GM21390 (cell line): Measurements from ENCODE around the gene SLC27A2.
"Not testable (repeated sequence)": the region's sequence is repeated elsewhere in the genome, so short reads cannot be mapped to it uniquely, and the experiment has no call there.

Experiments
- ATAC-seq: cut with Tn5 transposase; IDR thresholded peaks from one replicate; pipeline ENCODE4 v1.9.1; 2021; ENCODE audit not compliant: unreplicated experiment

Gene SLC27A2

DNA sequence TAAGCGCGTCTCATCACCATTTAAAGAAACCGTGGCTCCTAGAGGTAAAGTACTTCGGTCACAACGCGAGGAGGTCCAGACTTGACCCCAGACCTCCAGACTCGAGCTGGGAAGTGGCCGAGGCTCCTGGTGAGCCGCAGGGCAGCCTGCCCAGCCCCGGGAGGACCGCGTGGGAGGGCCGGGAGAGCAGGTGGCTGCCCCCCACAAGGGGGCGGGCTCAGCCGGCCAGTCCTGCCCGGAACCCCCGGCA is at the start of gene SLC27A2:
Gene SLC27A2, plus strand, starts transcription at position 228 of the 250 bp plus-strand sequence. CDS start 232 bp downstream, outside the sequence.
- peak; percentile 55 for ATAC-seq

- ATAC-seq = not testable (repeated sequence)
Measured at GRCh38 chr15:50132251-50132984, 49.6 kb upstream of the SLC27A2 start.

DNA sequence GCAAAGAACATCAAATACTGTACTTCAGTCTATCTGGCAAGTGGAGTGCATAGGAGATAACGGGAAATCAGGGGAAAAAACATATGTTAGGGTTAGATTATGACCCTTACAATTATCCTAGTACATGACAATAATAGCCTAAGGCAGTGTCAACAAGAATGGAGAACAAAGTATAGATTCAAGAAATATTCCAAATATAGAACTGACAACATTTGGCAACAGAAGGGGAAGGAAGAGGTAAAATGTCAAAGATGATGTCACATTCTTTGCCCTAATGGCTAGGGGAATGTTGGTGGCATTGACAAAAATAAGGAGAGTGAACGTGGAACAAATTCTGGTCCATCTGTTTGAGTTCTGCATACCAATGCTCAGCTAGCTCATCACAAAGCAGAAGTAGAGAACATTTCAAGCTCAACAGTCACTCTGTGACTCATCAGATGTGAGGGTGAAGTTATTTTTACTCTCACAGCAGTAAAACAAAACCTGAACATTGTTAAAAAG is 47.4 kb upstream of the SLC27A2 start:
- ATAC-seq = peak; percentile 84

GRCh38 chr15:50135031-50135551 is 46.9 kb upstream of the SLC27A2 start:
- peak; percentile 64 for ATAC-seq

DNA sequence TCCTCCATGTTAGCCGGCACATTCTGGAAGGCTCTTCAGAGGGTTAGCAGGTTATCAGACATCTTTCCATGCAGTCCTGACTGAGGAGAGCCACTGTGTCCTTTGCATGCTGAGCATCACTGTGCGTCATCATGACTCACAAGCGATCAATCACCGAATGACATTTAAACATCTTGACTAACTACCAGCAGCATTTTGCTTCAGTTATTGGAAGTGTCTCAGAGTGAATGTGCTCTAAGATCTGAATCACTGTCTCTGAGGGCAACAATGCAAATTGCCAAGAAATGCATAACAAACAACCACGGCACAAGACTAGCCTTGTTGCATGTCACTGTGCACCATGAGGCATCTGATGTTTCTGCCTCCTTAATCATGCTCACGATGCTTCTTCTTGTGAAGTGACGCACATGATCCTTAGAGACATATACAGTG is 44.6 kb upstream of the SLC27A2 start:
- no peak for ATAC-seq

DNA sequence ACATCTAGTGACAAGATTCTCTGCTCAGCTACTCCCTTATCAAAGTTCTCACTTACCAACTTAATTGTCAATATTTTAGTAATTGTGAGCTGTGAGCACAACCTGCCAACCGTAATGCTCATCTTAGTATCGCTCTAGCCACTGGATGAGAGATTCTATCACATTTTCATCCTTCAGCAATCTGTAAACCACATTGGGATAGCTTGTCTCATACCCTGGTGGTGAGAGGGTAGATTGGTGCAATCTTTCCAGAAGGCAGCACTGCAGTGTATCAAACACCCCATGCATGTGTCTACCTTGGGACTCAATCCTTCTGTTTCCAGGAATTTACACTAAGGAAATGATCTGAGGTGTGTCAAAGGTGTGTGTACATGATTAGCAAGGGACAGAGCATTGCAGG is 44.1 kb upstream of the SLC27A2 start:
- no peak for ATAC-seq

DNA sequence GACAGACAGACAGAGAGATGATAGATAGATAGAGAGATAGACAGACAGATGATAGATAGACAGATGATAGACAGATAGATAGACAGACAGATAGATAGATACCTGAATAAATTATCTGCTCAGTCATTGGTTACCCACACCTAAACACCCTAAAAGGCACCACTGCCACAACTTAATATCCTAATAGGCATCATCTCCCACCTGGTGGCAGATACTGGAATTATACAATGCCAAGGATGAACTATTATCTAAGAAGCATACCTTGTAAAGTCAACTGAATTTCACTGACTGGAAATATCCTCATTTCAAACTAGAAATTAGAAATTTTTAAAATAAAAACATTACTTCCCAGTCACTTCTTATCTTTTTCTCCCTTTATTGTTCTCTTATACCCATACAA is 43.6 kb upstream of the SLC27A2 start:
- ATAC-seq = no peak

GRCh38 chr15:50140098-50140497 is 41.9 kb upstream of the SLC27A2 start:
- no peak for ATAC-seq

- ATAC-seq = no peak
Measured at GRCh38 chr15:50140983-50141382, 41.0 kb upstream of the SLC27A2 start.

GRCh38 chr15:50141856-50142255 is 40.1 kb upstream of the SLC27A2 start:
- no peak for ATAC-seq

DNA sequence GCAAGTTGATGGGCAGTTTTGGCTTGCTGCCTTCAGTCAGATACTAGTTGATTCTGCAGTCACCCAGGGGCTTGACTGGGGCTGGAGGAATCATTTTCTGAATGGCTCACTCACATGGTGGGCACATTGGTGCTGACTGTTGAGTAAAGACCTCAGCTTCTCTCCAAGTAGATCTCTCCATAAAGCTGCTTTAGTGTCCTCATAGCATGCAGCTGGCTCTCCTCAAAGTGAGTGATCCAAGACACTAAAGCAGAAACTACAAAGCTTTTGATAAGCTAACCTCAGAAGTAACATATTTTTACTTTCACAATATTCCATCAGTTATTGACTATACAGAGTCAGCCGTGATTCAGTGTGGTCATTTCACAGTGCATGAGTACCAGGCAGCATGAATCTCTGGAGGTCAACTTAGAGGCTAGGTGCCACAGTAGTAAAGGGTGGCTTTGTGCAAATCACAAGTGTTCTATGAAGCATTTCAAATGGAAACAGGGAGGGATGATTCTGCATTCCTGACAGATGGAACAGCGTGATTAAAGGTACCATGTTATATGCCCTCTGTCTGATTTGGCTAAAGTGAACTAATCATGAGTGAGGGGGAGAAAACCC is 38.6 kb upstream of the SLC27A2 start:
- ATAC-seq = no peak

DNA sequence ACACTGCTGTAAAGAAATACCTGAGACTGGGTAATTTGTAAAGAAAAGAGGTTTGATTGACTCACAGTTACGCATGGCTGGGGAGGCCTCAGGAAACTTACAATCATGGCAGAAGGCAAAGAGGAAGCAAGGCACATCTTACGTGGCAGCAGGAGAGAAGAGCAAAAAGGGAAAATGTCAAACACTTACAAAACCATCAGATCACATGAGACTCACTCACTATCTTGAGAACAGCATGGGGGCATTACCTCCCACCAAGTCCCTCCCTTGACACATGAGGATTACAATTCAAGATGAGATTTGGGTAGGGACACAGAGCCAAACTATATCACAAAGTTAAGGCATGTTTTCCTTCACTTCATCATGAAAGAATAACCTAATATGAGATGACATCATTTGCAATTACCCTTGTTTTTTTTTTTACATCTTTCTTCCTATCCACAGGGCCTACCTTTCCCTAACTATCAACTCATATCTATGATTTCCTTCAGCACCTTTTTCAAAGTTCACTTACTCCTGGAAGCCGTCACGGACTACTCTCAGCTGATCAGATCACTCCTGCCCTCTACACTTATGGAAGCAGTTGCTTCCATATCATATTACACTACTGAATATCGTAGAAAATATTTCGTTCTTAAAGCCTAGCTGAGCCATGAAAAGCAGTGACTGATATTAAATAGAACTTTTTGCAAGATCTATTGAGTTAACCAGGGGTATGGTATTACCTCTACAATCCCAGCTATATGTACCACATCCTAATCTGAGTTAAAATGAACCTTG is 37.5 kb upstream of the SLC27A2 start:
- no peak for ATAC-seq

DNA sequence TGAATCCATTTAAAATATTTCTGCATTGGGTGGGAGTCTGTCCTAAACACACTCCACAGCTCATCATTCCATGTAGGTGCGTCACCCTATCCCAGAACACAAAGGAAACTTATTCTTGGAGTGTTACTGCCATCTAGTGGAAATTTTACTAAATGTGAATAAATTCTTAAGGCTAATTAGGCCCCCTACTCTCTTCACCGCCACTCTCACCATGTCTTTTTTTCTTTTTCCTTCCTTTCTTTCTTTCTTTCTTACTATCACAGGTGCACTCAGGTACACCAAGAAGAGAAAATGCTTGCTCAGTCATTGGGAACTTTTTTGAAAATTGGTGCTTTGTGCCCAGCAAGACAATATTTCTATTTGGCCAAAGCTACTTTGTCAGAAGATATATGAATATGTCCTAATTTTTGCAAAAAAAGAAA is 36.5 kb upstream of the SLC27A2 start:
- no peak for ATAC-seq

GRCh38 chr15:50146632-50147031 is 35.4 kb upstream of the SLC27A2 start:
- no peak for ATAC-seq

GRCh38 chr15:50148362-50148963 is 33.5 kb upstream of the SLC27A2 start:
- ATAC-seq = no peak

GRCh38 chr15:50149090-50149489 is 32.9 kb upstream of the SLC27A2 start:
- no peak for ATAC-seq

GRCh38 chr15:50150349-50150748 is 31.6 kb upstream of the SLC27A2 start:
- no peak for ATAC-seq

DNA sequence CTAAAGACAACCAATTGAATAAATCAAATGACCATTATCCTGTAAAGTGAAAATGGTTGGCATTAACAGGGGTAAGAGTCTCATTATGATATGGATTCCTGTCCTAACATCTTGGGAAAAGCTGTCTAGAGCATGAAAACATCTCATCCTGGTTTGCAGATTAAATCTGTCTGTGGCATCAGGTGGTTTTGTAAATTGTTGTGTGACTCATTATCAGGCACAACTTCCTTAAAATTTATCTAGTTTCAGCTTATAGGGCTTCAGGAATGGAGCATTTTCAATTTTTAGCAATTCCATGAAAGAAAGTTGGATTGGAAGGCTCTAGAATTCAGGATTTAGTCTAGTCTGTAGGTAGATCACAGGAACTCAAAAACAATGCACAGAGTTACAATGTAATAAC is 31.1 kb upstream of the SLC27A2 start:
- ATAC-seq = no peak

DNA sequence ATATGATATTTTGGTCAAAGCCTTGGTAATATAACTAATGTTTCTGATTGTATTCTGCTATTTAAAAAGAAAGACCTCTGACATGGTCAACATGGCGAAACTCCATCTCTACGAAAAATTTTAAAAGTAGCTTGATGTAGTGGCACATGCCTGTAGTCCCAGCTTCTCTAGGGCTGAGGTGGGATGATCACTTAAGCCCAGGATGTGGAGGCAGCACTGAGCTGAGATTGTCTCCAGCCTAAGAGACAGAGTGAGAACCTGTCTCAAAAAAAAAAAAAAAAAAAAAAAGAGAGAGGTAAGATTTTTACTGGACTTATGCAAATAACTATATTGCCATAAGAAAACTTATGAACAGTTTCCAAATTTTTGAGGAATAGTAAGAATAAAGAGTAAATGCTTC is 30.5 kb upstream of the SLC27A2 start:
- ATAC-seq = no peak

DNA sequence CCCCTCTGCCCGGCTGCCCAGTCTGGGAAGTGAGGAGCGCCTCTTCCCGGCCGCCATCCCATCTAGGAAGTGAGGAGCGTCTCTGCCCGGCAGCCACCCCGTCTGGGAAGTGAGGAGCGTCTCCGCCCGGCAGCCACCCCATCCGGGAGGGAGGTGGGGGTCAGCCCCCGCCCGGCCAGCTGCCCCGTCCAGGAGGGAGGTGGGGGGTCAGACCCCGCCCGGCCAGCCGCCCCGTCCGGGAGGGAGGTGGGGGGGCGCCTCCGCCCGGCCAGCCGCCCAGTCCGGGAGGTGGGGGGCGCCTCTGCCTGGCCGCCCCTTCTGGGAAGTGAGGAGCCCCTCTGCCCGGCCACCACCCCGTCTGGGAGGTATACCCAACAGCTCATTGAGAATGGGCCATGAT is 23.8 kb upstream of the SLC27A2 start:
- not testable (repeated sequence) for ATAC-seq

GRCh38 chr15:50162969-50163718 is 18.9 kb upstream of the SLC27A2 start:
- no peak for ATAC-seq
